ENCODE results near the gene STRADA. TPM values are rescaled to one million over a fixed set of nuclear protein-coding genes. Genes with fewer than 3 reads are reported as not detected.

Gene STRADA
- total RNA-seq, 2 donors from 2014 or later, result 15.7 to 37.1 TPM

- Histone ChIP-seq H3K36me3 (no peaks in the 10 kb centered on the region), H3K27me3 (replicated peaks; ENCODE audit: insufficient read depth) (no peaks in the 10 kb centered on the region), H3K27ac (no peak overlapping the region), H3K4me1 (replicated peaks) (no peaks in the 10 kb centered on the region), H3K4me3 (no peak overlapping the region), H3K9me3 (no peaks in the 10 kb centered on the region)
- 83% methylated on average over 5 of the region's 5 CpGs for WGBS
- intact Hi-C loops (cut with DNase I), result no loop called here
- no peak for DNase-seq (ENCODE audit: low spot score)
- TF ChIP-seq POLR2A (IDR thresholded peaks at IDR 0.05) (no peak), CTCF (IDR thresholded peaks at IDR 0.05) (no peak), POLR2AphosphoS5 (IDR thresholded peaks at IDR 0.05) (no peak)
These were observed 22.6 kb downstream of the STRADA start for GRCh38 chr17:63718988-63719387.

GRCh38 chr17:63716426-63716825 lies 25.2 kb downstream of the STRADA start:
- DNase-seq (ENCODE audit: low spot score), result no peak
- H3K4me1 ChIP-seq (replicated peaks), result no peaks in the 10 kb centered on the region
- no peaks in the 10 kb centered on the region for H3K9me3 ChIP-seq
- H3K27ac ChIP-seq, result no peak overlapping the region
- 89% methylated on average over 3 of the region's 3 CpGs for WGBS
- intact Hi-C loops (cut with DNase I), result no loop called here
- TF ChIP-seq CTCF (IDR thresholded peaks at IDR 0.05) (no peak), POLR2AphosphoS5 (IDR thresholded peaks at IDR 0.05) (no peak), POLR2A (IDR thresholded peaks at IDR 0.05) (no peak)
- H3K27me3 ChIP-seq (replicated peaks; ENCODE audit: insufficient read depth), result no peaks in the 10 kb centered on the region
- no peaks in the 10 kb centered on the region for H3K36me3 ChIP-seq
- no peak overlapping the region for H3K4me3 ChIP-seq

GRCh38 chr17:63714550-63715277 lies 26.9 kb downstream of the STRADA start:
- Histone ChIP-seq H3K4me1 (replicated peaks) (no peaks in the 10 kb centered on the region), H3K27me3 (replicated peaks; ENCODE audit: insufficient read depth) (no peaks in the 10 kb centered on the region), H3K9me3 (no peaks in the 10 kb centered on the region), H3K27ac (no peak overlapping the region), H3K4me3 (no peak overlapping the region), H3K36me3 (no peaks in the 10 kb centered on the region)
- intact Hi-C loops (cut with DNase I), result loop anchor here (5.0 kb wide), 1 partner anchor 37 kb away; no protein-coding TSS in a partner anchor
- TF ChIP-seq POLR2AphosphoS5 (IDR thresholded peaks at IDR 0.05) (no peak), CTCF (IDR thresholded peaks at IDR 0.05) (no peak), POLR2A (IDR thresholded peaks at IDR 0.05) (no peak)
- 57% methylated on average over 10 of the region's 10 CpGs for WGBS
- no peak for DNase-seq (ENCODE audit: low spot score)

GRCh38 chr17:63709110-63709509 lies 32.5 kb downstream of the STRADA start:
- WGBS, result 92% methylated on average over 6 of the region's 6 CpGs
- DNase-seq (ENCODE audit: low spot score), result no peak

More at GRCh38 chr17:63709110-63709509, 32.5 kb downstream of the STRADA start:
- H3K27ac ChIP-seq, result no peak overlapping the region
- H3K9me3 ChIP-seq, result no peaks in the 10 kb centered on the region
- TF ChIP-seq CTCF (IDR thresholded peaks at IDR 0.05) (no peak), POLR2AphosphoS5 (IDR thresholded peaks at IDR 0.05) (no peak), POLR2A (IDR thresholded peaks at IDR 0.05) (no peak)
- H3K36me3 ChIP-seq, result no peaks in the 10 kb centered on the region
- no peaks in the 10 kb centered on the region for H3K27me3 ChIP-seq (replicated peaks; ENCODE audit: insufficient read depth)
- intact Hi-C loops (cut with DNase I), result no loop called here
- no peaks in the 10 kb centered on the region for H3K4me1 ChIP-seq (replicated peaks)
- no peak overlapping the region for H3K4me3 ChIP-seq
